Urothelium cell line (cell line): ENCODE measurements around the gene SCNN1G.

Experiments used
- DNase-seq: peaks from one replicate; pipeline ENCODE4 v3.0.0; 2011; ENCODE audit warnings: low spot score, mixed read lengths
- FAIRE-seq: peaks from 2 replicates; lab custom pipeline; 2011; peaks lifted over from hg19 to GRCh38; lab: Jason Lieb, UNC

SCNN1G gene

DNA sequence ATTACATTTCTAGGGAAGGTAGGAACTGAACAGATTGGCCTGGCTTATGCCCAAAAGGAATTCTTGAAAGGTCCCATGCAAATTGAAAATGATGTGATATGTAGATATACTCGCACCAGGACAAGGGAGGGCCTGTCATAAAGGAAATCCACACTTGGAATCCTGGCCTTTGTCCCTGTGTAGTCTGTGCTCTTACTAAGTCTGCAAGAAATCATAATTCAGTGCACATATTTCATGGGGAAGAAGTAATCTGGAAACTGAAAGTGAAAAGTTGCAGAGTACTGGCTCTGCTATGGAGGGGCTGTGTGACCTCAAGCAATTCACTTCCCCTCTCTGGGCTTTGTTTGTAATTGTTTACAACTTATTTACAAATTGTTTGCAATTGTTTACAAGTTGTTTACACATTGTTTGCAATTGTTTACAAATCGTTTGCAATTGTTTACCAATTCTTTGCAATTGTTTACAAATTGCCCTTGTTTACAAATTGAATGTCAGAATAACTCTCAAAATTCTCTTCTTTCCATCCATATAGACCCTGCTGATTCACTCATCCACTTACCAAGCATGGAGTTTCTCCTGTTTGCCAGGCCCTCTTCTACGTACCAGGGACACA, 12.9 kb downstream of the SCNN1G start:
- DNase-seq (no peak), FAIRE-seq (no peak)

DNA sequence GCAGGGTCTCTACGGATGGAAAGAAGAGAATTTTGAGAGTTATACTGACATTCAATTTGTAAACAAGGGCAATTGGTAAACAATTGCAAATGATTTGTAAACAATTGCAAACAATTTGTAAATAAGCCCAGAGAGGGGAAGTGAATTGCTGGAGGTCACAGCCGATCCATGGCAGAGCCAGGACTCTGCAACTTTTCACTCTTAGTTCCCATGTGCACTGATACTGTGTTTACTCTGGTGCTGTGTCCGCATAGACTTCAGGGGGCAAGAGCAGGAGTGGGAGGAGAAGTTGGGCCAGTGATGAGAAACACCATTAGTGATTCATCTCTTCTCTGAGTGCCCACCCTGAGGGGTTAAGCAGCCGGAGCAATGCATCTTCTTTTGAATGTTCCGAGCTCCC, 14.0 kb downstream of the SCNN1G start:
- DNase-seq (no peak), FAIRE-seq (no peak)

GRCh38 chr16:23202166-23202565, 19.6 kb downstream of the SCNN1G start:
- FAIRE-seq (no peak), DNase-seq (no peak)

GRCh38 chr16:23206986-23207385, 24.4 kb downstream of the SCNN1G start:
- DNase-seq, result no peak
- no peak for FAIRE-seq

DNA sequence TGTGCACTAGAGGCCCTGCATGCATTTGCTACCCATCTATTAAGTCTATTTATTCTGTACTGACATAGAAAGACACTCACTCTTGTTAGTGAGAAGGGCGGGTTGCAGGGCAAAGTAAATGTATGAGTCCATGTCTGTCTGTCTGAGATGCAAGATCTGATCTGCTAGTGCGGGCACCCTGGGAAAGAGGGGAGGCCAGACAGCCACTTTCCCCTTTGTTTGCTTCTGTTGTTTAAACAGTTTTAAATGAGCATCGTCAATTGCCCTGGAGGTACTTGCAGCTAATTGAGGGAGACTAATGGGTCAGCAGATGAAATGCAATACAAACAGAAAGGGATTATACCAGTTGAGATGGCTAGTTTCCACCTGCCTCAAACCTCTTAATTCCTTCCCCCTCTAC, 24.9 kb downstream of the SCNN1G start:
- no peak for FAIRE-seq
- DNase-seq, result no peak

DNA sequence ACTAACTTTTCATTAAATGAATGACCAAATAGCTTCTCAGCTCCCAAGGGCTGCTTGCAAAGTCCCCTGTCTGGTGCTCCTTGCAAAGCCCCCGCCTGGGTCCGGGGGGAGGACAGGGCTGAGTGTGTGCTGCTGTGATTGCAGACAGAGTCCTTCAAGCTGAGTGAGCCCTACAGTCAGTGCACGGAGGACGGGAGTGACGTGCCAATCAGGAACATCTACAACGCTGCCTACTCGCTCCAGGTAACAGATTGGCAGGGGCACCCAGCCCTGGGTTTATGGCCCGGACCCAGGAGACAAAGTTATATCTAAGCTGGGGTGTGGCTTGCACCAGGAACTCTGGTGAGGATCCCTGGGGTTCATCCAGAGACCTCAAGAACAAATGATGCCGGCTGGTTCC, 27.1 kb downstream of the SCNN1G start:
- no peak for FAIRE-seq
- no peak for DNase-seq

DNA sequence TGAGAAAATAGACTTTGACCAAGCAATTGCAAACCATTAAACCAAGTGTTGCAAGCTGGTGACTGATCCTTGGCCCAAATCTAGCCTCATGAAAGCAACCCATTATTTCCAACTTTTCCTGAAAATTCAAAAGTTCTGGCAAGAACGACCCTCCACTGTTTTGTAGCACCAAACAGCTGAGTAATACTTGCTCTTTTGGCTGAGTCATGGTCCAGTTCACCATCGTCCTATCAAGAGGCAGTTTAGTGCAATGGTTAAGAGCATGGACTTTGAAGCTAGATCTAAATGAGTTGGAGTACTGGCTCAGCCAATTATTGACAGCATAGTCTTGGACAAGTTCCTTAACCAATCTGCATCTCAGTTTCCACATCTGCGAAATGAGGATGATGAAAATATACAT, 31.3 kb downstream of the SCNN1G start:
- FAIRE-seq (no peak), DNase-seq (no peak)

DNA sequence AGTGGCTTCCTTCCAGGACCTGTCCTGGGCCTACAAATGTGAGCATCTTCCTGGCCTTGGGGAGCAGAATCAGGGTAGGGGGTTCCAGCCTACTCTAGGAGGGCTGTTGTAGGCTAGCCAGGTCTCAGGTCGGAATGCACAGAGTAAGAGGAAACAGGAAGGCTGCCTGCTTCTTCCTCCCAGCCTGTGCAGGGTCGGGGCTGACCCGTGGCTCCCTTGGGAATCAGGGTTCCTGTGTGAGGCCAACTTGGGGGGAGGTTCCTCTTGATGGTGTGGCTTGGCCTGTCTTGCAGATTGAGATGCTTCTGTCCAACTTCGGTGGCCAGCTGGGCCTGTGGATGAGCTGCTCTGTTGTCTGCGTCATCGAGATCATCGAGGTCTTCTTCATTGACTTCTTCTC, 32.3 kb downstream of the SCNN1G start:
- FAIRE-seq (no peak), DNase-seq (no peak)

- DNase-seq, result no peak
- FAIRE-seq, result no peak
These were observed 32.9 kb downstream of the SCNN1G start for GRCh38 chr16:23215435-23215834.

GRCh38 chr16:23216658-23217246, 34.2 kb downstream of the SCNN1G start:
- FAIRE-seq (no peak), DNase-seq (no peak)

DNA sequence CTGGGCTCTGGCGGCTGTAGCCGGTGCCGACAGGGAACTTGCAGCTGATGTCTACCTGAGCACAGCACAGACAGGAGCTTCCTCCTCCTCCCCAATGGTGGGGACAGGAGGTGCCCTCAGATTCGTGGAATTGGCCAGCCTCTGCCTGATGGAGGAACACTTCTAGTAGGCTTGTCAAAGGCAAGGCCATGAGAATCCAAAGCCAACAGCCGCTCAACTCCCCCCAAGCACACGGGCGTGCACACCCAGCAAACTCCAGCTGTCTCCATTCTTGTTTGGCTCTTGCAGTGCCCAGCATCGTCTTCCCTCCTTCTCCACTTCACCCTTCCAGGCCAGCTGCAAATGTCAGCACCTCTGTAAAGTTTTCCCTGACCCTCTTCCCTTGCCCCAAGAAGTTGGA, 35.1 kb downstream of the SCNN1G start:
- DNase-seq (no peak), FAIRE-seq (no peak)

- no peak for DNase-seq
- no peak for FAIRE-seq
These were observed 40.4 kb downstream of the SCNN1G start for GRCh38 chr16:23222929-23223328.

- DNase-seq, result no peak
- FAIRE-seq, result no peak
These were observed 40.8 kb downstream of the SCNN1G start for GRCh38 chr16:23223368-23223767.

- peak; percentile 61 for FAIRE-seq
- DNase-seq, result no peak
These were observed 42.6 kb downstream of the SCNN1G start for GRCh38 chr16:23225109-23225508.

DNA sequence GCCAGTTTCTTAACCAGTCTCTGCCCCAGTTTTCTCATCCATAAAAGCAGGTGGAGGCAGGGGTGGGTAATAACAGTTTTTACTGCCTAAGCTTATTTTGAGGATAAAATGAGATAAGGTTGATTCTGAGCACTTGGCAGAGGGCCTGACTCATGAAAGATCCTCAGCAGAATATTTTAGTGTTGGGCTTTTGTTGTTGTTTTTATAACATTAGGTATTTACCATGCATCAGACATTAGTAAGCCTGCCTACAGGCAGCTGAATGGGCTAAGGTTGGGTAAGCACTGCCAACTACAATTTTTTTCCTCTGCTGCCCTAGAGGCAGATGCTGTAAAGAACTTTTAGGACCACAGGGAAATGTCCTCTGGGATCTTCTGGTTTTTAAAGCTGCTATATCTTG, 43.1 kb downstream of the SCNN1G start:
- no peak for FAIRE-seq
- no peak for DNase-seq

GRCh38 chr16:23227529-23227928, 45.0 kb downstream of the SCNN1G start:
- FAIRE-seq (no peak), DNase-seq (no peak)

- no peak for DNase-seq
- no peak for FAIRE-seq
These were observed 47.2 kb downstream of the SCNN1G start for GRCh38 chr16:23229714-23230113.

GRCh38 chr16:23232806-23233205, 50.3 kb downstream of the SCNN1G start:
- FAIRE-seq, result no peak
- DNase-seq, result no peak

DNA sequence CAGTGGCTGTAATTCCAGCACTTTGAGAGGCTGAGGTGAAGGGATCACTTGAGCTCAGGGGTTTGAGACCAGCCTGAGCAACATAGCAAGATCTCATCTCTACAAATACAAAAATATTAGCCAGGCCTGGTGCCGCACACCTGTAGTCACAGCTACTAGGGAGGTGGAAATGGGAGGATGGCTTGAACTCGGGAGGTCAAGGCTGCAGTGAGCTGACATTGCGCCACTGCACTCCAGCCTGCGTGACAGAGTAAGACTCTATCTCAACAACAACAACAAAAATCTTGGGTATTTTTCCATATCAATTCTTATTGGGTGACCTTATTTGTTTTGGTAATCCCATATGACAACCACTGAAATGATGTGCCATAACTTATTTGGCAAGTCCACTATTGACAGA, 52.6 kb downstream of the SCNN1G start:
- no peak for DNase-seq
- FAIRE-seq, result no peak

DNA sequence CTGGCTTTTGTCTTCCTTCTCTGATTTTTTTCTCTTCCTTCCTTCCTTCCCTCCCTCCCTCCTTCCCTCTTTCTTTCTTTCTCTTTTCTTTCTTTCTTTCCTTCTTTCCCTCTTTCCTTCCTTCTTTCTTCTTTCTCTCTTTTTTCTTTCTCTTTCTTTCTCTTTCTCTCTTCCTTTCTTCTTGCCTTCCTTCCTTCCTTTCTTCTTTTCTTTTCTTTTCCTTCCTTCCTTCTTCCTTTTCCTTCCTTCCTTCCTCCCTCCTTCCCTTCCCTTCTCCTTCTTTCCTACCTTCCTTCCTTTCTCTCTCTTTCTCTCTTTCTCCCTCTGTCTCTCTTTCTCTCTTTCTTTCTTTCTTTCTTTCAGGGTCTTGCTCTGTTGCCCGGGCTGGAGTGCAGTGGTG, 54.4 kb downstream of the SCNN1G start:
- FAIRE-seq (no peak), DNase-seq (no peak)

GRCh38 chr16:23240994-23241393, 58.4 kb downstream of the SCNN1G start:
- no peak for DNase-seq
- FAIRE-seq, result no peak

- FAIRE-seq (no peak), DNase-seq (no peak)
These were observed 61.6 kb downstream of the SCNN1G start for GRCh38 chr16:23244122-23244521.

GRCh38 chr16:23245268-23245667, 62.7 kb downstream of the SCNN1G start:
- DNase-seq, result no peak
- no peak for FAIRE-seq
